T-helper 17 cell (primary cell): ENCODE results near the gene PPM1H. TPM values are rescaled to one million over a fixed set of nuclear protein-coding genes. Genes with fewer than 3 reads are reported as not detected.
"Not testable (repeated sequence)": the region's sequence is repeated elsewhere in the genome, so short reads cannot be mapped to it uniquely, and the experiment has no call there.

Source experiments
- ATAC-seq: fragments of 150-1000 bp; cut with Tn5 transposase; 2 replicates; pipeline ENCODE4 v1.10.0; 2021; ENCODE audit warnings: mild to moderate bottlenecking, moderate library complexity
- DNase-seq, 3 donors: peaks; one replicate each; pipeline versions ENCODE4 v3.0.0 to v3.0.0-alpha.2; 2020 to 2021
- H3K9me3 ChIP-seq: one replicate; pipeline ENCODE4 v1.7.0; 2013; ENCODE audit warnings: low read length, mild to moderate bottlenecking; ENCODE audit not compliant: control insufficient read depth, poor library complexity, severe bottlenecking
- H3K27ac Mint-ChIP-seq: one replicate; pipeline ENCODE4 v1.8.0; 2022; ENCODE audit warnings: mild to moderate bottlenecking, moderate library complexity, mixed read lengths
- H3K27me3 Mint-ChIP-seq: one replicate; pipeline ENCODE4 v1.8.0; 2022; ENCODE audit warnings: mixed read lengths
- H3K36me3 Mint-ChIP-seq: one replicate; pipeline ENCODE4 v1.8.0; 2022; ENCODE audit warnings: low read depth, mixed read lengths
- H3K4me1 Mint-ChIP-seq: one replicate; pipeline ENCODE4 v1.8.0; 2022; ENCODE audit warnings: mild to moderate bottlenecking, mixed read lengths
- H3K4me3 Mint-ChIP-seq: one replicate; pipeline ENCODE4 v1.8.0; 2022; ENCODE audit warnings: mild to moderate bottlenecking, moderate library complexity, mixed read lengths
- total RNA-seq, 4 donors: library from RNA in 2 of 4; stranded (reverse) in 2 of 4; gene quantifications; one replicate each; pipeline ENCODE4 v1.2.3 and lab custom pipeline; 2022 to 2026

The PPM1H gene
- total RNA-seq, 2 donors from 2014 or later = 0.31 TPM; not detected in 1

- Mint-ChIP-seq H3K27ac (no peak overlapping the region), H3K27me3 (peaks cover 33% of the 10 kb centered on the region), H3K4me3 (no peak overlapping the region), H3K36me3 (no peaks in the 10 kb centered on the region), H3K4me1 (peaks cover 2% of the 10 kb centered on the region)
- ATAC-seq (no peak), DNase-seq (no peak)
- H3K9me3 ChIP-seq = no peaks in the 10 kb centered on the region
Measured at GRCh38 chr12:62763861-62764645, 170.9 kb downstream of the PPM1H start.

- ATAC-seq = no peak
- no peaks in the 10 kb centered on the region for H3K9me3 ChIP-seq
- H3K4me1 Mint-ChIP-seq = peaks cover 2% of the 10 kb centered on the region
- H3K36me3 Mint-ChIP-seq = no peaks in the 10 kb centered on the region
- H3K27me3 Mint-ChIP-seq = peaks cover 36% of the 10 kb centered on the region
- no peak overlapping the region for H3K27ac Mint-ChIP-seq
- H3K4me3 Mint-ChIP-seq = no peak overlapping the region
- no peak for DNase-seq
Measured at GRCh38 chr12:62763312-62763711, 171.6 kb downstream of the PPM1H start.

- Mint-ChIP-seq H3K27me3 (peaks cover 36% of the 10 kb centered on the region), H3K4me3 (no peak overlapping the region), H3K4me1 (peaks cover 2% of the 10 kb centered on the region), H3K36me3 (no peaks in the 10 kb centered on the region), H3K27ac (no peak overlapping the region)
- ATAC-seq = no peak
- no peaks in the 10 kb centered on the region for H3K9me3 ChIP-seq
- no peak for DNase-seq
Measured at GRCh38 chr12:62762645-62763044, 172.3 kb downstream of the PPM1H start.

GRCh38 chr12:62761658-62762057, 173.3 kb downstream of the PPM1H start:
- H3K9me3 ChIP-seq = no peaks in the 10 kb centered on the region
- no peak for DNase-seq
- no peak overlapping the region for H3K4me3 Mint-ChIP-seq
- peaks cover 36% of the 10 kb centered on the region for H3K27me3 Mint-ChIP-seq
- peaks cover 2% of the 10 kb centered on the region for H3K4me1 Mint-ChIP-seq
- no peaks in the 10 kb centered on the region for H3K36me3 Mint-ChIP-seq
- ATAC-seq = no peak
- H3K27ac Mint-ChIP-seq = no peak overlapping the region

GRCh38 chr12:62760779-62761178, 174.2 kb downstream of the PPM1H start:
- Mint-ChIP-seq H3K27ac (no peak overlapping the region), H3K27me3 (peaks cover 36% of the 10 kb centered on the region), H3K36me3 (no peaks in the 10 kb centered on the region), H3K4me1 (peaks cover 2% of the 10 kb centered on the region), H3K4me3 (no peak overlapping the region)
- H3K9me3 ChIP-seq = no peaks in the 10 kb centered on the region
- ATAC-seq = no peak
- DNase-seq = no peak

- not testable (repeated sequence) for ATAC-seq, H3K9me3 ChIP-seq, H3K27ac Mint-ChIP-seq, H3K4me3 Mint-ChIP-seq, DNase-seq, H3K4me1 Mint-ChIP-seq, H3K36me3 Mint-ChIP-seq
- peaks cover 36% of the 10 kb centered on the region for H3K27me3 Mint-ChIP-seq
Measured at GRCh38 chr12:62760341-62760740, 174.6 kb downstream of the PPM1H start.

GRCh38 chr12:62758216-62758615, 176.7 kb downstream of the PPM1H start:
- H3K4me1 Mint-ChIP-seq = peaks cover 2% of the 10 kb centered on the region
- H3K9me3 ChIP-seq = no peaks in the 10 kb centered on the region
- no peak overlapping the region for H3K4me3 Mint-ChIP-seq
- H3K36me3 Mint-ChIP-seq = no peaks in the 10 kb centered on the region
- no peak overlapping the region for H3K27ac Mint-ChIP-seq
- peaks cover 29% of the 10 kb centered on the region for H3K27me3 Mint-ChIP-seq
- ATAC-seq (no peak), DNase-seq (no peak)

GRCh38 chr12:62757048-62757447, 177.9 kb downstream of the PPM1H start:
- Mint-ChIP-seq H3K4me3 (no peak overlapping the region), H3K36me3 (no peaks in the 10 kb centered on the region), H3K27me3 (peaks cover 34% of the 10 kb centered on the region), H3K27ac (no peak overlapping the region), H3K4me1 (peaks cover 2% of the 10 kb centered on the region)
- DNase-seq (no peak), ATAC-seq (no peak)
- no peaks in the 10 kb centered on the region for H3K9me3 ChIP-seq

GRCh38 chr12:62754706-62755105, 180.2 kb downstream of the PPM1H start:
- H3K27me3 Mint-ChIP-seq = peaks cover 34% of the 10 kb centered on the region
- DNase-seq (no peak), ATAC-seq (no peak)
- no peak overlapping the region for H3K27ac Mint-ChIP-seq
- H3K9me3 ChIP-seq = no peaks in the 10 kb centered on the region
- H3K4me1 Mint-ChIP-seq = no peaks in the 10 kb centered on the region
- H3K4me3 Mint-ChIP-seq = no peak overlapping the region
- no peaks in the 10 kb centered on the region for H3K36me3 Mint-ChIP-seq

- Mint-ChIP-seq H3K4me3 (no peak overlapping the region), H3K27ac (no peak overlapping the region)
Measured at GRCh38 chr12:62751810-62752155, 183.2 kb downstream of the PPM1H start.

GRCh38 chr12:62750941-62751809, 183.8 kb downstream of the PPM1H start:
- Mint-ChIP-seq H3K4me3 (no peak overlapping the region), H3K4me1 (no peaks in the 10 kb centered on the region), H3K27ac (no peak overlapping the region), H3K27me3 (peaks cover 33% of the 10 kb centered on the region), H3K36me3 (no peaks in the 10 kb centered on the region)
- DNase-seq (no peak), ATAC-seq (no peak)
- H3K9me3 ChIP-seq = no peaks in the 10 kb centered on the region

More at GRCh38 chr12:62751810-62752155, 183.2 kb downstream of the PPM1H start:
- no peaks in the 10 kb centered on the region for H3K36me3 Mint-ChIP-seq
- no peak for DNase-seq
- peaks cover 33% of the 10 kb centered on the region for H3K27me3 Mint-ChIP-seq
- H3K4me1 Mint-ChIP-seq = no peaks in the 10 kb centered on the region
- no peak for ATAC-seq
- no peaks in the 10 kb centered on the region for H3K9me3 ChIP-seq

- H3K27ac Mint-ChIP-seq = no peak overlapping the region
- H3K4me1 Mint-ChIP-seq = no peaks in the 10 kb centered on the region
- no peak for DNase-seq
- no peak for ATAC-seq
- no peak overlapping the region for H3K4me3 Mint-ChIP-seq
- no peaks in the 10 kb centered on the region for H3K36me3 Mint-ChIP-seq
- peaks cover 32% of the 10 kb centered on the region for H3K27me3 Mint-ChIP-seq
- H3K9me3 ChIP-seq = no peaks in the 10 kb centered on the region
Measured at GRCh38 chr12:62749586-62749985, 185.4 kb downstream of the PPM1H start.

GRCh38 chr12:62748941-62749468, 185.9 kb downstream of the PPM1H start:
- Mint-ChIP-seq H3K4me3 (no peak overlapping the region), H3K27me3 (peaks cover 26% of the 10 kb centered on the region), H3K36me3 (no peaks in the 10 kb centered on the region), H3K27ac (no peak overlapping the region), H3K4me1 (no peaks in the 10 kb centered on the region)
- DNase-seq (no peak), ATAC-seq (no peak)
- no peaks in the 10 kb centered on the region for H3K9me3 ChIP-seq
